Stimulated activated CD4-positive, alpha-beta T cell treated with anti-CD3 and anti-CD28 coated beads, TNF-alpha, amount 100 ng/mL, for 24 hours (primary cell): ENCODE data around the gene TAB2.
"Not testable (repeated sequence)": the region's sequence is repeated elsewhere in the genome, so short reads cannot be mapped to it uniquely, and the experiment has no call there.

ENCODE experiments used
- DNase-seq, 3 experiments: peaks; one replicate each; pipeline ENCODE4 v3.0.0-alpha.2; 2020; ENCODE audit warnings: low read depth in 3 of 3

TAB2 gene

DNA sequence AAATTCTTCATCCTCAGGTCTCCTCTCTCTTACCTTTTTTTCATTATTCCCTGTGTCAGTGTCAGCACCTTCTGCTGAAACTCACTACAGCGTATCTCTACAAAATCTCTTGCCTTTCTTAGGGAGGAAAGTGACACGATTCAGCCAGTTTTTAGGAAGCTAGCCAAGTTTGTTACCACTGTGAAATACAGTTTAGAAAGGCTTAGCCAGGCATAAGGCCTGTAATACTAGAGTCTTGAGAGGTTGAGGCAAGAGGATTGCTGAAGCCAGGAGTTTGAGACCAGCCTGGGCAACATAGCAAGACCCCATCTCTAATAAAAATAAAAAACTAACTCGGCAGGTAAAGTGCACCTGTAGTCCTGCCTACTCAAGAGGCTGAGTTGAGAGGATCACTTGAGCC lies 16.7 kb downstream of the TAB2 start:
- no peak for DNase-seq

DNA sequence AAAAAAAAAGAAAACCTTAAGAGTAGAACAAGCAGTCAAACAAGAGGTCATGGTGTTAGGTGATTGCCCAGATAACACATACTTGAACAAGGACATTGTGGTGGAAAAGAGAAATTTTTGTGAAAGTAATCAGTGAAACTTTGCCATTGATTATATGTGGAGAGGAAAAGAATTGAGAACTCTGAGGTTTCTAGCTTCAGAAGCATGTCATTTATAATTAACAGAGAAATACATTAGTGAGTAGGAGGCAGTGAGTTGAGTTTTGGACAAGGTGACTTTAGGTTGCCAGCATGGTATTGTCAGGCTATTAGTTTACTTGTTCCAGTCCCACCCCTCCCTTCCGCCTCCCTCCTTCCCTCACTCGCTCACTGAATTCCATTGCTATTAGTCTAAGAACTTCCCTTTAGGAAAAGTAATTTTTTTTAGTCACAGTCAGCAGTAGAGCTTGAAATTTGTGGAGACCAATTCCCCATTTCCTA lies 17.2 kb downstream of the TAB2 start:
- no peak for DNase-seq

DNA sequence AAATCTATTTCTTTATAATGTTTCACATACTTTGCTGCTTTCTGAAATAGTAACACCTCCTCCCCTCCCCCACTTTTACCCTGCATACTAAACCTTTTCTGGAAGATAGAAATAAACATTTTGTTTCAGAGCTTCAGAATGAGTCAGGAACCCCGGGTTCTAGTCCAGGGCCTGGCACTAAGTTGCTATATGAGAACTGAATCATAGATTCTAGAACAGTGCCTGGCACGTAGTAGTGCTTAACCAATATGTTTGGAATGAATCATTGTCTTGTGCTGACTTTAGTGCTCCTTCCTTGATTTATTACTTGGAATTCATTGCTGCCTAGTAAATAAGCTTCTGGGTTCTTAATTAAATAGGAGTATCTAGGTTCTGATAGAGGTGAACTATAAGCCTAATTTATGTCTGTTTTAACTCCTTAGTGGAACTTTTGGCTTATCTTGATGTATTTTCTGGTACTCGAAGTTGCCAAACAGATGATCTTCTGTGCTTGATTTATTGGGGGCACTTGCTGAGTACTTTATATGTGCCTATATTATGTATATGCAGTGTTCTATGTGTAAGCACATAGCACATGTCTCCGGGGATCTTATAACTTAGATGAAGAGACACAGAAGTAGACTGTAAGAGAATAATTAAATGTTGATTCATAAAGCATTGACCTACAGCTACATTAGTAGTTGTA lies 18.6 kb downstream of the TAB2 start:
- peak; percentile 48 to 54 (median 53) for DNase-seq

DNA sequence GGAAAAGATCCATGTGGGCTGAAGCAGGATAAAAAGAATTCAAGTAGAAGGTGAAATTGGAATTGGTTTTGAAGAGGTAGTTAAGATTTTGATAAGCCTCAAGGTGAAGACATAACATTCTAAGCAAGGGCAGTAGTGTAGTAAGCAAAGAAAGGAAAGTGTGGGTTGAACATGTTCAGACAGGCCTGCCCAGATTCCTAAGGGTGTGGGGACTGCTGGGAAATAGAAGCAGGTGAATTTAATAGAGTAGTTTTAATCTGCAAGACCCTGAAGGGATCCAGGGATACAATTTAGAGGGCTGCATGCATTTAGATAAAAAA lies 19.1 kb downstream of the TAB2 start:
- DNase-seq = no peak

DNA sequence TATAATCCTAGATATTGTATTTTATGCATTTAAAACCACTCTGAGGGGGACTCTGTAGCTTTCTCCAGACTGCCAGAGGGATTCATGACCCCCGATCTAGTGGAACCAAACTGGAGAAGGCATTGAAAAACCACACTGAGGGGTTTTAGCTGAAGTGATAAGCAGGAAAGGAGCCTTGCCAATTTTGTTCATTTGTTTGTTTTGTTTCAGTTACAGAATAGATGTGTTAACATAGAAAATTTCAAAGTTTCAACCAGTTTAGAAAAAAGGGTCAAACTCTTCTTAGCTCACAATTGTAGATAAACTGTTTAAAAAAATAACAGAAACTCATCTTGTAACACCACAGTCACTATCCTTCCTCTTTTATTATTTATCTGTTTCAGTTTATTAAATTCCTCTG lies 19.8 kb downstream of the TAB2 start:
- DNase-seq = no peak

DNA sequence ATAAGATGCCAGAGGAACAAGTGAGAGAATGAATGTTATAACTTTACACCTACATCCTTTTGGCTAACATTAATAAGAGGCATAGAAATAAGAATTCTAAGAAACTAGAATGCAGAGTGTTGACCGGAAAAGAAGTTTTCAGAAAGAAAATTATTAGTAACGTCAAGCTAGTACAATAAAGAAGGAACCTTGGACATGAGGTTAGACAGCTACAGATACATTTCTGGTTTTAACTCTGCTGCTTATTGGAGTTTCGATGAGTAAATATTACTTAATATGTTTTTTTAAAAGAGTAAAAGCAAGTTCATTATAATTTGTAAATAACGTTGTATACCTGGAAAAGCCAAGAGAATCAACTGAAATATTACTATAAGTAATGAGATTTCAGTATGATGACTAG lies 22.7 kb downstream of the TAB2 start:
- no peak for DNase-seq

DNA sequence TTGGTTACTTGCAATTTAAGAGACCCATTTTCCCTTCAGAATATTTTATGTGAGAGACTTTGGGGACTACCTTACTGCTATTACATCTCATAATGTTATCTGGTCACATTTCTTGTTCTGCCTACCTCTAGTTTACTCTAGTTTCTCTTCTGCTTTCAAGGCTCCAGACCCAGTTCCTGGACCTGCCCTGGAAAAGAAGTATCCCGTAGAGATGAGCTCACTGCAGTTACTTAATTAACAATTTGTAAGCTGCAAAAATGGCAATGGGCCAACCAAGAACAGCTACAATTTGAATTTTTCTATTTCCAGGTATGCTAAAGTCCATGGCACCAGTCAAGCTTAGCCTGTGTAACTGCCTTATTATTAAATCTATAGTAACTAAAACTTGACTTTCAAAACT lies 25.0 kb downstream of the TAB2 start:
- no peak for DNase-seq

DNA sequence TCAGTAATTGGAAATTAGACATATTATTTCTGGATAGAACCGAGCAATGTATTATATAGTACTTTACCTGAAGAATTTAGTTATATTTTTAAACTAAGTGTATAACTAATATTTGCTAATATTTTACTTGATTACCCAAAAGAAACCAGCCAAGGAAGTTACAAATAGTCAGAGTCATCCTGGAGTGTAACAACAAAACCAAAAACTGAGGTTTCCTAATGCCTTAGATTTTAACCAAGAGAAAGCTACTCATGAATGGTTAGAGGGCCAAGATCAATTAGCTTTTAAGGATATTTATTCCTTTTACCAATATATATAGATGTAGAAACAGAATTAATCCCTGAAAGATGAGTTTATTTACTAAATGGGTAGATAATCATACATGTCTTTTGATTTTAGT lies 26.0 kb downstream of the TAB2 start:
- no peak for DNase-seq

DNA sequence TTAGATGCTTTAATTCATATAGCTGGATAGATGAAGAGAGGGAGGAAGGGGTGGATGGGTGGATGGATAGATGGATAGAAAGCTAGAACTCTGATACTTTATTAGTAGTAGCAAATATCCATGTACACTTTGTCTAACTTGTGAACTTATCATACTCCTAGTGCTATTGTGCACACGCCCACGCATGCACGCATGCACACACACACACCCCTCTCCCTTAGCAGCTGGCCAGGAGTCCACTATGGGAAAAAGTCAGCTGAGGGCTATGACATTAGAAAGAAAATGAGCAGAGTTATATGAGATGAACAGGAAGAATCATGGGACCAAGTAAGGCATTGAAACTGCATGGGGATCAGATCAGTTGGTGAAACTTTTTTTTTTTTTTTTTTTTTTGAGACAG lies 28.6 kb downstream of the TAB2 start:
- DNase-seq = no peak

DNA sequence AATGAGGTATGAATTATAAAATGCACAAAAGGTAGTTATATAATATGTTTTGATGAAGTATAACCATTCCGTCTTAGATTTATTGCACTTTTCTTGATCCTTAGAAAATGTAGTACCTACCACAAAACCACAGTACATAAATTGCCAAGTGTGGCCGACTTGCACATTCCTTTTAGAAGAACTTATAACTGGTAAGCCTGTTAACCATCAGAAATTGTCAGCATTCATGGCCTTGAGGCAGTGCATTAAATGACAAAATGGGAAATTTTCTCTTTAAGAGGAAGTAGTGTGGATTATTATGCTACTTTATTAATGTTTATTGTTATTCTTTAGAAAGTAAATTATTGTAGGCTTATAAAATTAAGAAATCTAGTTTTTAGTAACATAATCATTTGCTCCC lies 29.6 kb downstream of the TAB2 start:
- no peak for DNase-seq

DNA sequence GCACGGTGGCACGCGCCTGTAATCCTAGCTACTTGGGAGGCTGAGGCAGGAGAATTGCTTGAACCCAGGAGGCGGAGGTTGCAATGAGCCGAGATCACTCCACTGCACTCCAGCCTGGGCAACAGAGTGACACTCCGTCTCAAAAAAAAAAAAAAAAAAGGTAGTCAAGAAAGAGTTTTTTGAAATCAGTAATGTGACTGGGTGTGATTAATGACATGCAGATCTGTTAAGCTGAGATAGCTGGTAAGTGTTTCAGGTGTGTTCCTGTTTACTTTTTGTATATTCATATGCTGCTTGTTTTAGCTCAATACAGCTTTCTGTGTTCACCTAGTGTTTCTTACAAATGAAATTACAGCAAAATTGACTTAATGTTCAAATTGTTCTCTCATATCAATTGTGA lies 31.8 kb downstream of the TAB2 start:
- DNase-seq = not testable (repeated sequence)

DNA sequence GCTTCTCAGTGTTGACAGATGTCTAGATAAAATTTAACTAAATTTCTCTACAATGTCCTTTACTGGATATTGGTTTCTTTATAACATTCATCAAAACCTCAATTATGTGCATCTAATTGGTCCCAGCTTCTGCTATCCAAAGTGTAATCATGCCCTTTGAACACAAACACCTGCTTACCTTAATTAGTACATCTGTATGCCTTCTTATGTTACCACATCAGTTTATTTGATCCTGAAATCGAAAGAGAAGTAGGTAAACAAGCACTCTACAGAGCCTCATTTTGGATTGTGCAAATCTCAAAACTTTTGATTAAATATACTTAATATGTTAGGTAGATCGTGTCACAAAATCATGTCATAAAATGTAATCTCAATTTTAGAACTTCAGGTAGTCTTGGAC lies 36.5 kb downstream of the TAB2 start:
- no peak for DNase-seq

DNA sequence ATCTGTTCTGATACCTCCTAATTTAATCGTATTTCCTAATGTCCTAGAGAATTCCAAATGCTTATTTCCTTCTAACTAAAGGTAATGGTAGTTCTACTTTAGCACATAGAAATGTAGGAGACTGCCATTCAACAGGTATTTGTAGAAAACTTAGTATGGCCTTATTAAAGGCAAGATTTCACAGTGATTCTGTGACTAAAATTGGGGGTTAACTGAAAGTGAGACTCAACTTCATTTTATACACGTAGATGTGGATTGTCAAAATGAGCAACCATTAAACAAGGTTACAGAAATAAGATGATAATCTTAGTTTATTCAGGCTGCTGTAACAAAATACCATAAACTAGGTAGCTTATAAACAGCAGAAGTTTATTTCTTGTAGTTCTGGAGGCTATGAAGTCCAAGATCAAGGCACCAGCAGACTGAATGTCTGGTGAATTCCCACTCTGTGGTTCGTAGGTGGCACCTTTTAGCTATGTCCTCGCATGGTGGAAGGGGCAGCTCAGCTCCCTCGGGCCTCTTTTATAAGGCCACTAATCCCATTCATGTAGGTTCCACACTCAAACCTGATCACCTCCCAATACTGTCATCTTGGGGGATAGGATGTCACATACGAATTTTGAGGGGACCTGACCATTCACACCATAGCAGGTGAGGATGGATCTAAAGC lies 38.7 kb downstream of the TAB2 start:
- DNase-seq = no peak

DNA sequence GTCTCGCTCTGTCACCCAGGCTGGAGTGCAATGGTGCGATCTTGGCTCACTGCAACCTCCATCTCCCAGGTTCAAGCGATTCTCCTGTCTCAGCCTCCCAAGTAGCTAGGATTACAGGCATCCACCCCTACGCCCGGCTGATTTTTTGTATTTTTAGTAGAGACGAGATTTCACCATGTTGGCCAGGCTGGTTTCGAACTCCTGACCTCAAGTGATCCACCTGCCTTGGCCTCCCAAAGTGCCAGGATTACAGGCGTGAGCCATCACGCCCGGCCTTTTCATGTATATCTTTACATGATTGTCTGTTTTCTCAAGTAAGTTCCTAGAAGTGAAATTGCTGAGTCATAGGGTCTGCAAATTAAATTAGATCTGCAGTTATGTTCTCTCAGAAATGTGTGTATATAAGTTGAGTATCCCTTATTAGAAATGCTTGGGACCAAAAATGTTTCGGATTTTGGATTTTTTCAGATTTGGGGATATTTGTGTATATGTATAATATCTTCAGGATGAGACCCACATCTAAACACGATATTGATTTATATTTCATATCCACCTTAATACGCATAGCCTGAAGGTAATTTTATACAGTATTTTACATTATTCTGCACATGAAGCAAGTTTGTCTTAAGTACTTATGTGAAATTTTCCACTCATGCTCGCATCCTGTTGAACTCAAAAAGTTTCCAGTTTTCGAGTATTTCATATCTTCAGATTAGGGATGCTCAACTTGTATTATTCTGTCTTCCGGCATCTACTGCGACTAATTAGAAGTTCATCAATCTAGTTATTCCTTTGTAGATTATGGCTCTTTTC lies 40.4 kb downstream of the TAB2 start:
- no peak for DNase-seq

DNA sequence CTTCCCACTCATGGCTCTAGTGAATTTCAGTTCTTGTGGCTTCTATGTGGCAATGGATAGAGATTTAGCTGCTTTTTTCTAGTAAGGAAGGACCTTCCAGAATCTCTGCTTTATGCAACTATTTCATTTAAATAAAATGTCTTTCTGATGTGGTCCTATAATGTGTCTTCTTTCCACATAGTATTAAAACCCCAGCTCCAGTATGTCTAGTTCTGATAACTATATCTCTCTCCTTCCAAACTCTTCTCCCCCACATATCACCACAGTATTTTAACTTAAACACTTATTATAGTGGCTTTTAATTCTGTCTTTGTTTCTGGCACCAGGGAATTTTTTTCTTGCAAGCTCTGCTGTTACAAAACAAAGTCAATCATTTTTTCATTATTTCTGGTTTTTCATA lies 41.9 kb downstream of the TAB2 start:
- no peak for DNase-seq

DNA sequence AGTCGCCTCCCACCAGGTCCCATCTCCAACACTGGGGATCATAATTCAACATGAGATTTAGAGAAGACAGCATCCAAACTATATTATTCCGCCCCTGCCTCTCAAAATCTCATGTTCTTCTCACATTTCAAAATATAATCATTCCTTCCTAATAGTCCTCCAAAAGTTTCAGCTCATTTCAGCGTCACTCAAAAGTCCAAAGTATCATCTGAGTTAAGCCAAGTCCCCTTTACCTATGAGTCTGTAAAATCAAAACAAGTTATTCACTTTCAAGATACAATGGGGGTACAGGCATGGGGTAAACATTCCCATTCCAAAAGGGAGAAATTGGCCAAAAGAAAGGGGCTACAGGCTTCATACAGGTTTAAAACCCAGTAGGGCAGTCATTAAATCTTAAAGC lies 43.0 kb downstream of the TAB2 start:
- no peak for DNase-seq

DNA sequence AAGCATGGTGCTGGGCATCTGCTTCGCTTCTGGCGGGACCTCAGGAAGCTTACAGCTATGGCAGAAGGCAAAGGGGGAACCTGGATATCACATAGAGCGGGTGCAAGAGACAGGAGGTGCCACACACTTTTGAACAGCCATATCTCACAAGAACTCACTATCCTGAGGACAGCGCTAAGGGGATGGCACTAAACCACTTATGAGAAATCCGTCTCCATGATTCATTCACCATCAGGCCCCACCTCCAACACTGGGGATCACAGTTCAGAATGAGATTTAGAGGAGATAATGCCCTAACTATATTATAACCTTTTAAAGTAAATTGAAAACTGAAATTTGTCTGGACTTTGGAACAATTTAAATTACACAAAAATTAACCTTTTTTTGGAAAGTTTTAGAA lies 44.8 kb downstream of the TAB2 start:
- no peak for DNase-seq

DNA sequence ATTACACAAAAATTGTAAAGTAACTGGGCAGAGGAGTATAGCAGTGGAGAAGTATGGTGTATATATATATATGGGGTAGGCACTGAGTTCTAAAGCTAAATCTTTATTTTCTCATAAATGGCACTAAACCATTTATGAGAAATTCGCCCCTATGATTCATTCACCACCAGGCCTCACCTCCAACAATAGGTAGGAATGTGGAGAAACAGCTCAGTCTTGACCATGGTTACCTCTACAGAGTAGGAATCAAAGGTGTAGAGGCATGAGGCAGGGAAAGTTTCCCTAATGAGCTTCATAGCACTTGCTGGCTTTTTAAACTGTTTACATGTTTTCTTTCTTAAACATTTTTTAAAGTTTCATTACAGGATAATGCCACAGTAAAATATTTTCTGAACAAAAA lies 45.6 kb downstream of the TAB2 start:
- no peak for DNase-seq

DNA sequence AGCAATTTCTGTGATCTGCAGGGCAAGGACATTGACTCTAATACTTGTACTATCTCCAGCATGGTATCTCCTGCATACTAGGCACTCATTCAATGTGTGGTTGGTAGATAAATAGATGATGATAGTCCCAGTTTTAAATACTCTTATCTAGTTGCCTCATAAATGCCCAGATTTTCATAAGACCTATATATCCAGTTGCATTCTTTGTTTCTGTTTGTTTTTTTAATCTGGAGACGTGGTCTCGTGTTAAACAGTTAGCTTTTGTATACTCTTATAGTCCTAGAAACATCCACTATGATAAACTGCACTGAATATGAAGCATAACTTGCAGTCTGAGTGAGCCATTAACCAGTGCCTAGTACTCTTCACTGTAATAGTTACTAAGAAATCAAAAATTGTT lies 47.0 kb downstream of the TAB2 start:
- no peak for DNase-seq

DNA sequence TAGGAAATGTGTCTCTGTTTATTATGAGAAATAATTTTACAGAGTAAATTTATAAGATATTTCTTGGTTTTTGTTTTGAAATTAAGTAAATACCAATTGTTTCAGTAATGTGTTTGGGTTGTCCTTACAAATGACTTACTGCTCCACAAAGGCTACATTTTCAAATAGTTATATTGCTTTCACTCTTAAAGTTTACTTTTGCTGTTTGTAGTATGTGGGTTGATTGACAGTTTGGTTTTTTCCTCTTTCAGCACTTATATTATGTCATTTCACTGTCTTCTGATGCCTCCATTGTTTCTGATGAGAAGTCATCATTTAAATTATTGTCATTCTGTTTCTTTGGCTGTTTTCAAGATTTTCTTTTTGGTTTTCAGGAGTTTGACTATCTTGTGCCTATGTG lies 47.7 kb downstream of the TAB2 start:
- no peak for DNase-seq

DNA sequence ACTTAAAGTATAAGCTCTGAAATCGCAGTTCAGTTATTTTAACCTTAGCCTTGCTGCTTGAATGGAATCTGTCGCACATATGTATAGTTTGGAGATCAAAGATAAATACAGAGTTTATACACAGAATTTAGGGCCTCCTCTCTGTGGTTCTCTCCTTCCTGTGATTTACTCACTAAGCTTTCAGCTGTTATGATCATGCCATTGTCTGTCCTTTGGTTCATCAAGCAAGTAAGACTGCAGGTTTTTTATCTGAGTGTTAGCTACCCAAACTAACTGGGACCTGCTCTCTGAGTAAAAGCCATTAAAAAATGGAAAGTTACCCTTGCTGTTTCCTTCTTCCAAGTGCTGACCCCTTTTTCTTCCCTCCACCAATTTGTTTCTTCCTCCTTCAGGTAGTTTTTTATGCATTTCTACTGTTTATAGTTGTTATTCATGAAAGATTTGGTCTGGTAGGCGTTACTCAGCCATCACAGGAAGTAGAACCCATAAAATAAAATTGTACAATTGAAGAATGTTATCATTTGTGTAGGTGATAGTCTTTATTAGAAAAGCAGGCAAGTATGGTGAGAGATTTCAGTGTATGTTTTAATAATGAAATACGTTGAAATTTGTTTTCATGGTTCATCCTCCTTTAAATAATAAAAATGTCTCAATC lies 48.9 kb downstream of the TAB2 start:
- DNase-seq = no peak

DNA sequence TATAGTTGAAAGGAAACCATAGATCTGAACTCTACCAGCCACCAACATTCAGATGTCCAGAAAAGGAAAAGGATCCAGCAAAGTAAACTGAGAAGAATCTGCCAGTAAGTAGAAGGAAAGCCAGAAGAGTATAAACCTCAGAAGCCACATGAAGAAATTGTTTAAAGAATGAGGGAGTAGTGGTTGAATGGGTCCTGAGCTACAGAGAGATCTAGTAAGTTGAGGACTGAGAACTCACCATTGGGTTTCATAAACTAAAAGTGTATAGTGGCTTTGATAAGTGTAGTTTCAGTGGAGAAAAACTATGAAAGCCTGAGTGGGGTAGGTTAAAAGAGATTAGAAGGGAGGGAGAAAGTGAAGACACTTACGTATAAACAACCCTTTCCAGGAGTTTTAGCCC lies 50.6 kb downstream of the TAB2 start:
- no peak for DNase-seq

DNA sequence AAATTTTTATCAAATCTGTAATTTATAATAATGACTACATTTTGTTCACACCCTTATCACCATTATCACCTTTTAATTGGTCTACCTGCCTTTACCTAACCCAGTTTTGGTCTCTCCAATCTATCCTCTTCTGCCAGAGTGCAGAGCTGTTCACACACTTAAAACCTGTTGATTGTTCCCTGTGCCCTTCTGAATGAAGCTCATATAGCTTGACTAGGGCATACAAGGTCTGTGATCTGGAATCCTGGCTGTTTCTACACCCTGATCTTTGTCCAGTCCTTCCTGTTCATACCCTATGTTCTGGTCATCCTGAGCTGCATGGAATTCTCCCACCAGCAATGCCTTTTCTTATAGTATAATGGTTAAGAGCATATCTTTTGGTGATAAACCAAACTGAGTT lies 53.6 kb downstream of the TAB2 start:
- DNase-seq = no peak
